Memory B cell (primary cell): ENCODE measurements around the gene FAM53A.
"Not testable (repeated sequence)": the region's sequence is repeated elsewhere in the genome, so short reads cannot be mapped to it uniquely, and the experiment has no call there.

ENCODE experiments used
- ATAC-seq: fragments of 150-1000 bp; cut with Tn5 transposase; 2 replicates; pipeline ENCODE4 v1.10.0; 2021; ENCODE audit warnings: low read depth, mild to moderate bottlenecking, moderate library complexity
- DNase-seq, 2 donors: peaks; one replicate each; pipeline ENCODE4 v3.0.0; 2022; ENCODE audit warnings: low spot score in 2 of 2
- H3K27ac Mint-ChIP-seq: one replicate; pipeline ENCODE4 v1.8.0; 2022; ENCODE audit warnings: mild to moderate bottlenecking, moderate library complexity, mixed read lengths
- H3K27me3 Mint-ChIP-seq: one replicate; pipeline ENCODE4 v1.8.0; 2022; ENCODE audit warnings: mixed read lengths
- H3K36me3 Mint-ChIP-seq: one replicate; pipeline ENCODE4 v1.8.0; 2022; ENCODE audit warnings: mild to moderate bottlenecking, mixed read lengths
- H3K4me1 Mint-ChIP-seq: one replicate; pipeline ENCODE4 v1.8.0; 2022; ENCODE audit warnings: mixed read lengths
- H3K4me3 Mint-ChIP-seq: one replicate; pipeline ENCODE4 v1.8.0; 2022; ENCODE audit warnings: mild to moderate bottlenecking, moderate library complexity, mixed read lengths
- H3K9me3 Mint-ChIP-seq: one replicate; pipeline ENCODE4 v1.8.0; 2022; ENCODE audit warnings: mixed read lengths

The FAM53A gene

DNA sequence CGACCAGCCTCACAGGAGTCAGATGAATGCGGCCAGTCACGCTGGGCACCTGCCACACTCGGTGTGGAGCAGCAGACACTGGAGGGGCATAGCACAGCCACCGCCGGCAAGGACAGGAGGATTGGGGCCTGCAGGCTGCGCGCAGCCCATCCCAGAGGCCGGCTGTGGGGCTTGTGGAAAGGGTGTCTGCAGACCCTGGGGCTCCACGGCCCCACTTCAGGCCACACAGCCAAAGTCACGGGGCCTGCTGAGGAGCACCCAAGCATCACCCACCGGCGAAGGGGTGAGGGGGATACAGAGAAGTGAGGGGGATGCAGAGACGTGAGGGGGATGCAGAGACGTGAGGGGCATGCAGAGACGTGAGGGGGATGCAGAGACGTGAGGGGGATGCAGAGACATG, 70.1 kb downstream of the FAM53A start:
- DNase-seq (no peak), ATAC-seq (no peak)
- peaks cover 15% of the 10 kb centered on the region for H3K4me1 Mint-ChIP-seq
- H3K36me3 Mint-ChIP-seq: peaks cover 11% of the 10 kb centered on the region
- no peak overlapping the region for H3K4me3 Mint-ChIP-seq
- H3K27me3 Mint-ChIP-seq: peaks cover 6% of the 10 kb centered on the region
- peaks cover 16% of the 10 kb centered on the region for H3K9me3 Mint-ChIP-seq
- H3K27ac Mint-ChIP-seq: peak overlapping the region; percentile 14

DNA sequence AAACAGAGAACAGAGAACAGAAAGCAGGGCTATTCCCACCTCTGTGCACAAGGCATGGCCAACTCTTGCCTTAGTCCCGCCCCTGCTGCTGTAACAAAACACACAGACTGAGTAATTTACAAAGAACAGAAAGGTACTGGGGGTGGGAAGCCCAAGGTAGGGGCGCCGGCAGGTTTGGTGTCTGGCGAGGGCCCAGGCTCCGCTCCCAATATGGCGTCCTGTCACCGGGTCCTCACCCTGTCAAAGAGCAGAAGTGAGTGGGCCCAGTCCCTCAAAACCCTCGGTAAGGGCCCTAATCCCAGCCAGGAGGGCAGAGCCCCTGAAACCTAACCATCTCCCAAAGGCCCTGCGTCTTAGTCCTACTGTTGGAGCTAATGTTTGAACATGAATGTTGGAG, 71.0 kb downstream of the FAM53A start:
- DNase-seq (no peak), ATAC-seq (no peak)
- Mint-ChIP-seq H3K27ac (no peak overlapping the region), H3K27me3 (peaks cover 8% of the 10 kb centered on the region), H3K4me3 (no peak overlapping the region), H3K9me3 (peaks cover 16% of the 10 kb centered on the region), H3K4me1 (peaks cover 15% of the 10 kb centered on the region), H3K36me3 (peaks cover 11% of the 10 kb centered on the region)

DNA sequence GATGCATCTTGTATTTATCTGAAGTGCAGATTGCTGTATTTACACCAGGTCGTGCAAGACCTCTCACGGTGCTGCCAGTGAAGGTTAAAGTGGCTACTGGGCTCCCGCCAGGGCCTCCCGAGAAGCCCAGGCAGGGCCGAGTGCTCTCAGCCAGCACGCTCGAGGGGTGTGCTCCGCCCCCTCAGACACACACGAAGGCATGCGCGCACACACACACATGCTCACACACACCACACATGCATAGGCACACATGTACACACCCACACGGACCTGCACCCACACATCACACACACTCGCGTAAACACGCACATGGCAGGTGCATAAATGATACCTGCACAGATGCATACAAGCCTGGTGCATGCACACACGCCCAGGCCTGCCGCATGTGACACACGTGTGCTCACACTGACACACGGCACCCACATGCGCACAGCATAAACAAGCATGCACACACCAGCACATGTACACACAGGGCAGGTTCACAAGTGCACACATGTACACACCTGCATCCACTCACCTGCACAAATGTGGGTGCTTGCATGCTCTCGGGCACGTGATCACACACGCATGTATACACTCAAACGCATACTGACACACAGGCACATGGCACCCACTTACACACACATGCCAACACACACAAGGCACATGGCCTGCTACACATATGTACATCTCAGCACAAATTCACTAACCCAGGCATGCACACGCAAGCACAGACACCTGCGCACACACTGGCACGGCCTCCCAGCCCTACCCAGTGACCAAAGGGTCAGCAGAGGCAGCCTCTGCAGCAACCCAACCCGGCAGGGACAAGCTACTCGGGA, 71.6 kb downstream of the FAM53A start:
- Mint-ChIP-seq H3K4me3 (no peak overlapping the region), H3K27me3 (peaks cover 6% of the 10 kb centered on the region), H3K4me1 (peaks cover 15% of the 10 kb centered on the region), H3K36me3 (peaks cover 9% of the 10 kb centered on the region), H3K27ac (no peak overlapping the region), H3K9me3 (peaks cover 12% of the 10 kb centered on the region)
- ATAC-seq: no peak
- no peak for DNase-seq

DNA sequence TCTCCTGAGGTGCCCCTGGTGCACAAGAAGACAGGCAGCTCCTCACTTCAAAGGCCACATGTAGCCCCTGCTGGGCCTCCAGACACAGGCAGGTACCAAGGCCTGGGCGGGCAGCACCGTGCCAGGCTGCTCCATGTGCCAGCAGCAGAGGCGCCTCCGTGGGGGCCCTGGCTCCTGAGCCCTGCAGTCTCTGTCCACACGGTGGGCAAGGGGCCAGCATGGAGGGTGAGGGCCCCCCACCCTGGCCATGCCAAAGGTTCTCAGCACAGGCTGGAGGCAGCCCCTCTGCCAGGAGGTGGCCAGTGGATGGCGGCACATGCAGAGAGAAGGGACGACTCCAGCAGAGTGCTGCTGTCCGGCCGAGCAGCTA, 72.6 kb downstream of the FAM53A start:
- DNase-seq (no peak), ATAC-seq (no peak)
- Mint-ChIP-seq H3K4me1 (peaks cover 17% of the 10 kb centered on the region), H3K9me3 (peaks cover 9% of the 10 kb centered on the region), H3K27me3 (peaks cover 6% of the 10 kb centered on the region), H3K4me3 (no peak overlapping the region), H3K27ac (no peak overlapping the region), H3K36me3 (peaks cover 6% of the 10 kb centered on the region)

DNA sequence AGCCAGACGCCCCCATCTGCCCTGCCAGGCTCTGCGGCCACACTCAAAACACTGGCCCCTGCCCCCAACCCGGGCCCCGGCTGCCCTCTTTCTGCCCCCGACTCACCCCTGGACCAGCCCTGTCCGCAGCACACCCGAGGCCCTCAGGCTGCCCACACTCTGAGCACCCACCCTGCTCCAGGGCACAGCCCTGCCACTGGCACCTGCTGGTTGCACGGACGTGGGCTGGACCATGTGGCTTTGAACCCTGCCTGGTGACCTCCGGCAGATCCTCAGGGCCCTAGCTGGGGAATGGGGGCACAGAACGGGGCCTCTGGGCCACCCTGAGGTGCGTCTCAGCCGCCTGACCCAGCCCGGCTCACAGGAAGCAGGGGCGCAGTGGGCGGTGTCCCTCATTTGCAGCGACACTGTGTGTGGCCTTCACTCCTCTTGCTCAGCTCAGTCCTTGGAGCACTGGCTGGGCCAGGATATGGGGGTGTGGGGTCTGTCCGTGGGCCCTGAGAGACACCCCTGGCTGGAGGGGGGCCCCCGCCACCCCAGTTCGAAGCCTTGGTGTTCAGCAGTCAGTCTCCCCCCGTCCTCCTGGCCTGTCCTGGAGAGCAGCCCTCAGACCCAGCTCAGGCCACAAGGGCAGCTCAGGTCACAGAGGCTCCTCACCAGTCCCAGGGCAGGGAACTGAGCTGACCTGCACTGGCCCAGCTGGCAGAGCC, 73.2 kb downstream of the FAM53A start:
- no peak overlapping the region for H3K27ac Mint-ChIP-seq
- DNase-seq (no peak), ATAC-seq (no peak)
- H3K4me3 Mint-ChIP-seq: no peak overlapping the region
- H3K36me3 Mint-ChIP-seq: peaks cover 6% of the 10 kb centered on the region
- peaks cover 8% of the 10 kb centered on the region for H3K9me3 Mint-ChIP-seq
- peaks cover 20% of the 10 kb centered on the region for H3K4me1 Mint-ChIP-seq
- H3K27me3 Mint-ChIP-seq: peaks cover 6% of the 10 kb centered on the region

DNA sequence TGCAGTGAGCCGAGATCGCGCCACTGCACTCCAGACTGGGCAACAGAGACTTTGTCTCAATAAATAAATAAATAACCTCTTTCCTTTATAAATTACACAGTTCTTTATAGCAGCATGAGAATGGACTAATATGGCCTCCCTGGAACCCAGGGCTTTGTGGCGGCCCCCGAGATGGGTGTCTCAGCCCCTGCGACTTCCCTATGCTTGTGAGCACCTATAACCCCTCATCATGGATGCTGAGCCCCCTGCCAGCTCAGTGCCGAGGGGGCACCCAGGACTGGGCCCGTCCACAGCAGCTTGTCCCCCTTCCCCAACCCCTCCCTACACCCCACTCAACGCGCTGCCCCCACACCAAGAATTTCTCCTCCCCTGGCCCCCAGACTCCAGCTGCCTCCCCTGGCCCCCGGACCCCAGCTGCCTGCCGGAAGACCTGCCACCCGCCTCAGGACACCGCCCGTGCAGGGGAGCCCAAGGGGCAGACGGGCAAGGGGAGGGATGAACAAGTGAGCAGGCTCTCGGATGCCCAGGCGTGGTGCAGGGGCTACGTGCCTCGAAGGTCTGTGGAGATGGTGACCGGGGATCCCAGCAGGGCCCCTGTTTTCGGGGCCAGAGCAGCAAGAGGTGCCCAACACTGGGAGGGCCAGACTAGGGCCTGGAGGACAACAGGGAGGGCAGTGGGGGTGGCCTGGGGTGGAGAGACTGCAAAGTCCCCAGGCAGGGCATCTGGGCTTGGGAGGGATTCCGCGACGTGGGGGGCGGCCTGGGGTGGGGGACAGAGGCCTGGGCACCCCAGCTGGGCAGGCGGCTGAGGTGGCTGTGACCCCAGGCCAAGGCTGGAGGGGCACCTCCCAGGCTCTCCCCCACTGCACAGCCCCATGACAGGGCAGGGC, 74.0 kb downstream of the FAM53A start:
- ATAC-seq: no peak
- H3K4me3 Mint-ChIP-seq: no peak overlapping the region
- peaks cover 6% of the 10 kb centered on the region for H3K27me3 Mint-ChIP-seq

DNA sequence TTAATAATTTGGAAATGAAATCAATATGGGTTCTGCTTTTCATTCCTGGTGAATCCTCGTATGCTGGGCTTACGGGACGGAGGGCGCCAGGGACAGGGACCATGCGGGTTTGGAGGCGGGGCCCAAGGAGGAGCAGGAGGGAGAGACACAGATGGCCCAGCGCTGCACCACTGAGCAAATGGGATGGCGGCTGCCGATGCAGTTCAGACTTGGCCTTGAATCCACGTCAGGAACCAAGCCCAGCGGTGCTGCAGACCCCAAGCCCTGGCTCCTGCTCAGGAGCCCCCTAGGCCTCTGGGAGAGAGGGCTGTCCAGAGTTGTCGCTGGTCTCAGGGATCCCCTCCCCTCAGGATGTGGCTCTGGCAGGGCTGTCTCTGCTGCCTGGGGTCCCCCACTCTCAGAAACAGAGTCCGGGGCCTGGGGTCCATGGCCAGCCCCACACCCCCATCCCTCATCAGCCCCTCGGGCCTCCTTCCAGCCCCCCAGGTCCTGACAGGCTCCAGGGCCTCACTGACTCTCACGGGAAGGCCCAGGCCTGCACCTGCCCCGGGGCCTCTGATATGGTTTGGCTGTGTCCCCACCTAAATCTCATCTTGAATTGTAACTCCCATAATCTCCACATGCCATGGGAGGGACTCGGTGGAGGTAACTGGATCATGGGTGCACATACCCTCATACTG, 75.2 kb downstream of the FAM53A start:
- Mint-ChIP-seq H3K9me3 (no peaks in the 10 kb centered on the region), H3K4me3 (no peak overlapping the region), H3K4me1 (peaks cover 11% of the 10 kb centered on the region), H3K27ac (no peak overlapping the region), H3K27me3 (peaks cover 8% of the 10 kb centered on the region), H3K36me3 (no peaks in the 10 kb centered on the region)
- ATAC-seq (no peak), DNase-seq (no peak)

More for the DNA sequence above, 74.0 kb downstream of the FAM53A start:
- Mint-ChIP-seq H3K36me3 (peaks cover 6% of the 10 kb centered on the region), H3K9me3 (peaks cover 6% of the 10 kb centered on the region), H3K27ac (no peak overlapping the region), H3K4me1 (peaks cover 16% of the 10 kb centered on the region)
- DNase-seq: no peak

DNA sequence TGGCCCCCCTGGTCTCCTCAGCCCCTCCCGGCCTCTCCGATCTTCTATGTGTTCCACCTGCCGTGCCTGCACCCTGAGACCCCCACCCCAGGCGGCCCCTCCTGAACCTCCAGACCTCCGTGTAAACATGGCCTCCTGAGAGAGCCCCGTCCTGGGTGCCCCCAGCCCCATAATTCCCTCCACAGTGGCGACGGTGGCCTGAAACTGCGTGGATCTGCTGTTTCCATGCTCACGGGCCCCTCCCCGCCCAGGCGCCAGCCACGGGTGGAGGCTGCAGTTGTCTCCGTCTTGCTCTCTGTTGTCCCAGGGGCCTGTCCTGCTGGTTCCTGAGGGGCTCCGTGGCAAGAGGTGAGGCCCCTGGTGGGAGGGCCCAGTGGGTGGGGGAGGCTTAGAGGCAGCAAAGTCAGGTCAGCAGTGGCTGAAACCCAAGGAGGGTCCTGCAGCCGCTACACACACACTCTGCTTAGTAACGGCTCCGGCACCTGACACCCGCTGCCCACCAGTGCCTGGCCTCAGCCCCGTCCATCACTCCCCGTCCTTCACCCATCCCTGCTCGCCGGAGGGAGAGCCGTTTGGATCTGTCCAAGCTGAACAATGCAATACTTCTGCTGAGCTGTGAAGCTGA, 75.8 kb downstream of the FAM53A start:
- Mint-ChIP-seq H3K9me3 (no peaks in the 10 kb centered on the region), H3K4me3 (no peak overlapping the region), H3K27ac (no peak overlapping the region), H3K27me3 (peaks cover 8% of the 10 kb centered on the region), H3K36me3 (no peaks in the 10 kb centered on the region), H3K4me1 (peaks cover 8% of the 10 kb centered on the region)
- DNase-seq (no peak), ATAC-seq (no peak)

DNA sequence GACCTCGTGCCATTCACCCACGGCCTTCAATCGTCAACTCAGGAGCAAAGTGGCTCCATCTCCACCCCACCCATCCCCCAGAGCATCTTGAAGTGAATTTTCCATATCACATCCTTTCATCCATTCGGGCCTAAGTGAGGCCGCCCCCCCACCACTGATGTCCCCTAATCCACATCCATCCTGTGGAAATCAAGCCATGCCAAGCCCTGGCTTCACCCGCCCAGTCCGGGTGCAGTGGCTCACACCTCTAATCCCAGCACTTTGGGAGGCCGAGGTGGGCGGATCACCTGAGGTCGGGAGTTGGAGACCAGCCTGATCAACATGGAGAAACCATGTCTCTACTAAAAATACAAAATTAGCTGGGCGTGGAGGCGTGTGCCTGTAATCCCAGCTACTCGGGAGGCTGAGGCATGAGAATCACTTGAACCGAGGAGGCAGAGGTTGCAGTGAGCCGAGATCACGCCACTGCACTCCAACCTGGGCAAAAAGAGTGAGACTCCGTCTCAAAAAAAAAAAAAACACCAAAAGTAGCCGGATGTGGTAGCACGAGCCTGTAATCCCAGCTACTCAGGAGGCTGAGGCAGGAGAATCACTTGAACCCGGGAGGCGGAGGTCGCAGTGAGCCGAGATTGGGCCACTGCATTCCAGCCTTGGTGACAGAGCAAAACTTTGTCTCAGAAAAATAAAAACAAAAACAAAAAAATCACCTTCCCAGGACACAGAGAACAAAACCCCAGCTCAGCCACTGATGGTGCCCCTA, 76.5 kb downstream of the FAM53A start:
- H3K27ac Mint-ChIP-seq, ATAC-seq, H3K27me3 Mint-ChIP-seq, H3K4me1 Mint-ChIP-seq, H3K4me3 Mint-ChIP-seq, H3K9me3 Mint-ChIP-seq, DNase-seq, H3K36me3 Mint-ChIP-seq: not testable (repeated sequence)

DNA sequence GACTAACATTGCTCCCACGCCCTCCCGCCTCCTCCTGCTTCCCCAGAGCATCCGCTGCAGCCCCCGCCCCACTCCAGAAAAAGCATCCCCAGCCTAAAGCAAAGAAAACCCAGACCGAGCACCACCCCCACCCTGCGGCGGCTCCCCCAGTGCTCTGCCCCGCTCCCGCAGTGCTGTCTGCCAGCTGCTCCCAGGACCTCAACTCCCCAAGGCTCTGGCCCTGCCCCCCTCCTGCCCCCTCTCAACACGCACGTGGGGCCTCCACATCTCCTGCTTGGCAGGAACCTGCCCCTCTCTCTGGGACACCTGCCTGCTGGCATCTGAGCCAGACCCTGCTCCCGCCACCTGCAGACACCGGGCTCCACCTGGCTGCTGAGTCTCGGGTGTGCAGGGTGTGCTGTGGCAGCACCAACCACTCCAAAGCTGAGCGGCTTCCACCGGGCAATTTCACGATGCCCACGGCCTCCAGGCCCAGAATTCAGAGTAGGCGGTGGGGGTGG, 79.4 kb downstream of the FAM53A start:
- Mint-ChIP-seq H3K4me1 (peaks cover 14% of the 10 kb centered on the region), H3K27me3 (peaks cover 8% of the 10 kb centered on the region), H3K36me3 (no peaks in the 10 kb centered on the region), H3K27ac (no peak overlapping the region), H3K9me3 (no peaks in the 10 kb centered on the region), H3K4me3 (peak overlapping the region; percentile 46)
- peak; percentile 82 for ATAC-seq
- no peak for DNase-seq

DNA sequence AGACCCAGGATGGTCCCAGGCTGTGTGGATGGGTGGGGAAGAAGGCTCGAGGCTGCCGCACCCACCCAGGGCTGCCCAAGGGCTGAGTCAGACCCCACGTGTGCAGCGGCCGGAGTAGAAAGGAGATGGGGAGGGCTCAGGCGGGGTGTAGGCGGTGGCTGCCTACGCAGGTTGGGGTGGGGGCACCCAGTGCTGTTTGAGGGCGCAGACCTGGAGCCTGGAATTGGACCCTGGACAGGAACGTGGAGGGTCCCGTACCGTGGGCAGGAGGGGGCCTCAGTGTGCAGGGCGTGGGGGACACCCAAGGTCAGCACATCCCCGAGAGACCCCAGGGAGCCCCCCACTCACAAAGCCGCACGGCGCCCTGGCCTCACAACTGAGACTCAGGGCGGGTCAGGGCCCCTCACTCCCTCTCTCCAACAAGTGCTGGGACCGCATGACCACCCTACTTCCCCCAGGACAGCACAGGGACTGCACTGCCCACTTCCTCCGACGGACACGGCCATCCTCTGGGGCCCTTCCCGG, 79.9 kb downstream of the FAM53A start:
- DNase-seq (no peak), ATAC-seq (no peak)
- H3K36me3 Mint-ChIP-seq: no peaks in the 10 kb centered on the region
- peak overlapping the region; percentile 27 for H3K4me3 Mint-ChIP-seq
- H3K9me3 Mint-ChIP-seq: no peaks in the 10 kb centered on the region
- H3K27me3 Mint-ChIP-seq: peaks cover 5% of the 10 kb centered on the region
- no peak overlapping the region for H3K27ac Mint-ChIP-seq
- H3K4me1 Mint-ChIP-seq: peaks cover 17% of the 10 kb centered on the region

DNA sequence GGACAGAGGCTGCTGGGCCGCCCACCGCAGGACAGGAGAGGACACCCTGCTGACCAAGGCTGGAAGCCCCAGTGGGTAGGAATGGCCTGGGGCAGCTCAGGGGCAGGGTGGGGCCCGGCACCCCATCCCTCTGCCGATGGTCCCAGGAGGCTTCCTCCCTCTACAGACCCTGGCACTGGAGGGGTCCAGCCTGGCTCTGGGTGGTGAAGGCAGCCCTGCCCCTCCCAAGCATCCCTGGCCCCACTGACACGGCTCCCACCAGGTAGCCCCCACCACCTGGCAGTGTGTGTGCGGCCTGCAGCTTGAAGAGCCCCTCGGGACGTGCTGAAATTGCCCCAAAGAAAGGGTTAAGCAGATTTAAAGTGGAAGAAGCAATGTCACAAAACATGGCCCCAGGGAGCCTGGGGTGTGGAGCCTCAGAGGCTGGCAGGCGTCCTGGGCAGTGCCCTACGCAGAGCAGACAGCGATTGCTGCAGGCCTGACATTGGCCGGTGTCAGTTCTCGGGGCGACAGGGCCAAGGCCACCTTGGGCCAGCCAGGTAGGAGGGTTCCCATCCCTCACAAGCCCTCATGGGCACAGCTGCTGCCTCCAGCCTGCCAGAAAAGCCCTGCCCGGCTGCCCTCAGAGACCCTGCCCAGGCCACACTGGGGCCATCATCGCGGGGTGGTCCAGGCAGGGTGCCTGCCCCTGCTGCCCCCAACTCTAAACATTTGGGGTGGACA, 80.5 kb downstream of the FAM53A start:
- Mint-ChIP-seq H3K4me1 (peaks cover 17% of the 10 kb centered on the region), H3K27me3 (peaks cover 3% of the 10 kb centered on the region), H3K4me3 (no peak overlapping the region)

More for the DNA sequence above, 80.5 kb downstream of the FAM53A start:
- no peaks in the 10 kb centered on the region for H3K9me3 Mint-ChIP-seq
- no peak for ATAC-seq
- H3K36me3 Mint-ChIP-seq: no peaks in the 10 kb centered on the region
- no peak for DNase-seq
- no peak overlapping the region for H3K27ac Mint-ChIP-seq
